ENCODE results near the gene DYSF. TPM values are rescaled to one million over a fixed set of nuclear protein-coding genes. Genes with fewer than 3 reads are reported as not detected.

DYSF gene
- total RNA-seq, 1 donor from 2014 or later = 11.1 TPM

DNA sequence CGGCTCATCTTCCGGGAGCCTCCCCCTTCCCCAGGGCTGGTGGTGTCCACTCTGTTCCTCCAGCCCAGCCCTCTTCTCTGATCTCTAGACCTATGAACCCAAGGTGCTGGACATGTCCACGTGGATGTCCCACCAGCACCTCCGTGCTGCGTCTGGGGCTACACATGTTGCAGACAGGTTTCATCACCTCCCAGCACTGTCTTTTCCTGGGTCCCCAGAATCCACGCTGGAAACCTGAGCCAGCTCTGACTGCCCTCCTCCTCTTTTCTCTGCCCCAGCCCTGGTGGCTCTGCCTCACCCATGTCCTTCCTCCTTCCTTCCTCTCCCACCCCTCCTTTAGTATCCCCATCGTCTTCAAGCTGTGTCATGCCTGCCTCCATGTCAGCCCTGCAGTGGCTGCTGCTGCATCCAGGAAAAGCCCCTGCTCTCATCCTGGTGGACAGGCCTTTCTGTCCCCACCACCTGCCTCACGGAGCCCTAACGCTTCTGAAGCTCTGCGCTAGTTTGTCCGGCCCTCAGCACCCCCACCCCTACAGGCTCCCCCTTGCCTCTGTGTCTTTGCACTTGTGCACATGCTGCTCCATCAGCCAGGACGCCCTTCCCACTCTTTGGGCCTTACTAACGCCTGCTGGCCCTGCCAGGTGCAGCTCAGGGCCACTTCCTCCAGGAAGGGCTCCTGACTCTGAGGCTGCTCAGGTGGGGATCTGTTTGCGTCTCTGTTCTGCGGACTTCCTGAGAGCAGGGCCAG is 105.9 kb downstream of the DYSF start:
- H3K27ac Mint-ChIP-seq (ENCODE audit: unreplicated experiment) = no peak overlapping the region
- H3K27me3 Mint-ChIP-seq (ENCODE audit: unreplicated experiment) = peaks cover 6% of the 10 kb centered on the region
- TF ChIP-seq, protein P1, sequence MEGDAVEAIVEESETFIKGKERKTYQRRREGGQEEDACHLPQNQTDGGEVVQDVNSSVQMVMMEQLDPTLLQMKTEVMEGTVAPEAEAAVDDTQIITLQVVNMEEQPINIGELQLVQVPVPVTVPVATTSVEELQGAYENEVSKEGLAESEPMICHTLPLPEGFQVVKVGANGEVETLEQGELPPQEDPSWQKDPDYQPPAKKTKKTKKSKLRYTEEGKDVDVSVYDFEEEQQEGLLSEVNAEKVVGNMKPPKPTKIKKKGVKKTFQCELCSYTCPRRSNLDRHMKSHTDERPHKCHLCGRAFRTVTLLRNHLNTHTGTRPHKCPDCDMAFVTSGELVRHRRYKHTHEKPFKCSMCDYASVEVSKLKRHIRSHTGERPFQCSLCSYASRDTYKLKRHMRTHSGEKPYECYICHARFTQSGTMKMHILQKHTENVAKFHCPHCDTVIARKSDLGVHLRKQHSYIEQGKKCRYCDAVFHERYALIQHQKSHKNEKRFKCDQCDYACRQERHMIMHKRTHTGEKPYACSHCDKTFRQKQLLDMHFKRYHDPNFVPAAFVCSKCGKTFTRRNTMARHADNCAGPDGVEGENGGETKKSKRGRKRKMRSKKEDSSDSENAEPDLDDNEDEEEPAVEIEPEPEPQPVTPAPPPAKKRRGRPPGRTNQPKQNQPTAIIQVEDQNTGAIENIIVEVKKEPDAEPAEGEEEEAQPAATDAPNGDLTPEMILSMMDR (IDR thresholded peaks at IDR 0.05; ENCODE audit: partially characterized antibody, unreplicated experiment) = no peak
- H3K4me1 Mint-ChIP-seq (ENCODE audit: low read depth, unreplicated experiment) = peaks cover 5% of the 10 kb centered on the region
- no peaks in the 10 kb centered on the region for H3K36me3 Mint-ChIP-seq (ENCODE audit: unreplicated experiment)
- no peaks in the 10 kb centered on the region for H3K9me3 Mint-ChIP-seq (ENCODE audit: unreplicated experiment)
- H3K4me3 Mint-ChIP-seq (ENCODE audit: unreplicated experiment) = no peak overlapping the region
- no peak for DNase-seq

DNA sequence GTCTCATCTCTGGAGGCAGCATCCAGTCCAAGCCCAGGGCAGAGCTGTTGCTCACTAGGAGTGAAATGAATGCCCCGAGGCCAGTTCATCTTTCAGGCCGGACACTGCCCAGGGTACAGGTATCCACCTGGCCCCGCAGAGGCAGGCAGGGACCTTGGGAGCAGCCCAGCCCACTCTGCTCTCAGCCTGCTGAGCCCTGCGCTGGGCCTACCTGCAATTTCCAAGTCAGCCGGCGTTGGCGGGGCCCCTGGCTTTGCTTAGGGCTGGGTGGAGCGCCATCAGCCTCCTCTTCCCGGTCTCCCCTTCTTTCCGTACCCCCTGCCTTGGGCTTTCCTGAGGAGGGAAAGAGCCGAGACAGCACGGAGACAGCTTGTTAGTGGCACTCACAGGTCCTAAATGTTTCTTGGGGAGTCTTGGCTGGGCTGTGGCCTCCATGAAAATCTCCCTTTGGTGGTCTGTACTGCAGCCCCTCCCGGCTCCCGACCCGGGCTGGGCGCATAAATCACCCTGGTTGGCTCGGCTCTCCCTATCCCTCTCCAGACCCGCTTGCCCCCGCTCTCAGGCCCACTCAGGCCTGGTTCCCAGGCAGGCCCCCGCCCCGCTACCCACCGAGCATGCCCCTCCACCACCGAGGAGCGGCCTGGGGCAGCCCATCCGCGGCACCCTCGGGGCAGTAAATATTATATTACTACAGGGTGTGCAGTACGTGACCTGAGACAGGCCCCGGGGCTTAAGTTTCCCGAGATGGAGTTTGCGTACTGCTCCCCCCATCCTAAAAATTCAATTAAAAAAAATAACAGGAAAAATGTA is 106.7 kb downstream of the DYSF start:
- H3K9me3 Mint-ChIP-seq (ENCODE audit: unreplicated experiment) = no peaks in the 10 kb centered on the region
- DNase-seq = no peak
- H3K27me3 Mint-ChIP-seq (ENCODE audit: unreplicated experiment) = peaks cover 3% of the 10 kb centered on the region
- H3K27ac Mint-ChIP-seq (ENCODE audit: unreplicated experiment) = no peak overlapping the region
- H3K36me3 Mint-ChIP-seq (ENCODE audit: unreplicated experiment) = no peaks in the 10 kb centered on the region
- TF ChIP-seq, protein P1 (IDR thresholded peaks at IDR 0.05; ENCODE audit: partially characterized antibody, unreplicated experiment) = no peak
- peaks cover 7% of the 10 kb centered on the region for H3K4me1 Mint-ChIP-seq (ENCODE audit: low read depth, unreplicated experiment)
- H3K4me3 Mint-ChIP-seq (ENCODE audit: unreplicated experiment) = no peak overlapping the region

DNA sequence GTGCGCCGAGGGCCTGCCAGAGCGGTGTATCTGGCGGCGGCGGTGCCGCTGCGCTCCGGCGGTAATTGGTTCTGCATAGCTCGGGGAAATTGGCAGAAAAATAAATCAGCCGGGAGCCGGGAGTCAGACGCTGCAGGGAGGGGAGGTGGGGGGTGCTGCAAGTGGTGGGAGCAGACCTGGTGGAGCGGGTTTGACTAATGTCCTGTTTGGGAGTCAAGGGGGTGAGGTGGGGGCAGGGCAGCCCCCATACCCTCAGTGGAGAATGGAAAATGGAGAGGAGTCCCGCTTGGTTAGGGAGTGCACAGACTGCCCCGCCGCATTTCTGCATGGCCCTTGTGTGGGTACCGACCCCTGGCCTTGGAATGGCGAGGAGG is 107.3 kb downstream of the DYSF start:
- H3K27me3 Mint-ChIP-seq (ENCODE audit: unreplicated experiment) = peaks cover 3% of the 10 kb centered on the region
- H3K4me1 Mint-ChIP-seq (ENCODE audit: low read depth, unreplicated experiment) = peaks cover 7% of the 10 kb centered on the region
- H3K27ac Mint-ChIP-seq (ENCODE audit: unreplicated experiment) = no peak overlapping the region
- no peak for DNase-seq
- H3K9me3 Mint-ChIP-seq (ENCODE audit: unreplicated experiment) = no peaks in the 10 kb centered on the region
- H3K36me3 Mint-ChIP-seq (ENCODE audit: unreplicated experiment) = no peaks in the 10 kb centered on the region
- TF ChIP-seq, protein P1 (IDR thresholded peaks at IDR 0.05; ENCODE audit: partially characterized antibody, unreplicated experiment) = no peak
- no peak overlapping the region for H3K4me3 Mint-ChIP-seq (ENCODE audit: unreplicated experiment)

DNA sequence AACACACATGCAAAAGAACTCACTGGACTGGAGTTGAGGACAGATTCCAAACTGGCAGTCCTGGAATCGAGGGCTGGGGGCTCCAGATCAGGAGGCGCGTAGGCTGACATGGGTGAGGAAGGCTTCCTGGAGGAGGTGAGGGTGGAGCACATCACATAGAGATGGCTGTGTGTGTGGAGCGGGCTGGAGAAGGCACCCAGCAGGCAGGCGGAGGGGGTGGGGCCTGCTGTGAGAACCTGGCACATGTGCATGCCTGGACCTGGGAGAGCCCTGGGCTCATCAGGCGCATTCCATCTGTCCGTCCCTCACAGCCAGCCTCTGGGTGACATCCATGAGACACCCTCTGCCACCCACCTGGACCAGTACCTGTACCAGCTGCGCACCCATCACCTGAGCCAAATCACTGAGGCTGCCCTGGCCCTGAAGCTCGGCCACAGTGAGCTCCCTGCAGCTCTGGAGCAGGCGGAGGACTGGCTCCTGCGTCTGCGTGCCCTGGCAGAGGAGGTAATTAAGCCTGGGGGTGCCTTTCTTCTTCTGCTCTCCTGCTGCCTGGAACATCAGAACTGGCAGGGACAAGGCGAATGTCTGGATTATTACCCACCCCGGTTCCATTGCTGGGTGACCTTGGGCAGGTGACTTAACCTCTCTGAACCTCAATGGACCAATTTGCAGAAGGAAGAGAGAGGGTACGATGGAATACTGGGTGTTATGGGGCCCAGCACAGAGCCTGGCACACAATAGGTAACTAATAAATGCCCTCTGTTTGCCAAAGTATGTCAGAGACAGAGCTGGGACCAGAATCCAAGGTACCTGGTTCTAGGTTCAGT is 108.3 kb downstream of the DYSF start:
- Mint-ChIP-seq H3K4me3 (ENCODE audit: unreplicated experiment) (no peak overlapping the region), H3K27me3 (ENCODE audit: unreplicated experiment) (peaks cover 3% of the 10 kb centered on the region), H3K9me3 (ENCODE audit: unreplicated experiment) (no peaks in the 10 kb centered on the region), H3K27ac (ENCODE audit: unreplicated experiment) (no peak overlapping the region), H3K36me3 (ENCODE audit: unreplicated experiment) (no peaks in the 10 kb centered on the region), H3K4me1 (ENCODE audit: low read depth, unreplicated experiment) (peaks cover 7% of the 10 kb centered on the region)
- no peak for DNase-seq
- TF ChIP-seq, protein P1 (IDR thresholded peaks at IDR 0.05; ENCODE audit: partially characterized antibody, unreplicated experiment) = no peak
